HG03175 (cell line): ENCODE results near the gene TAP1.
"Not testable (repeated sequence)": the region's sequence is repeated elsewhere in the genome, so short reads cannot be mapped to it uniquely, and the experiment has no call there.

Source experiments
- ATAC-seq: cut with Tn5 transposase; IDR thresholded peaks from one replicate; pipeline ENCODE4 v1.9.1; 2021; ENCODE audit warnings: mild to moderate bottlenecking, moderate library complexity; ENCODE audit not compliant: unreplicated experiment

The TAP1 gene

DNA sequence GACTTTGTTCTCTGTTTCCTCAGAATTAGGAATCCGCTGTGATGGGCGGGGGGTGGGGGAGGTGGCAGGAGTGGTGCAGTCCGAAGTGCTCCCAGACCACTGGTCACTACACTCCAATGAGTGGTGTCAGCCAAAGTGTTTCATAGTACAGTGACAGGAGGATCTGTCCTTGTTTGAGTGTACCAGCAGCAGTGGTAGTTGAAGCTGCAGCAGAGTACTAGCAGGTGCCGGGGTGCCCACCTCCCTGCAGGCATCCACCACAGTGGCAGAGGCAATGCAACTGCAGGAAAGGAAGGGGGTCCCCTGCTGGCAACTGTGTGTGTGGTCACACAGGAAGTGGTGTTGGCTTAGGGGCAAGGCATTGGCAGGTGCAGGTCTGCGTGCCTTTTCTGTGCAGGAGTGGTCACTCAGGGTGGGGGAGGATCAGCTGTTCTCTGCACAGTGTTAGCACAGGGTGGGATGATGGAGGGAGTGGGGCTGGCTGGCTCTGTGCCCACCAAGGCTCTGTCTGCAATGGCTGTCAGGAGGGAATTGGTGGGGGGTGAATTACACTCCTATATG, 46.4 kb downstream of the TAP1 start:
- ATAC-seq = no peak

DNA sequence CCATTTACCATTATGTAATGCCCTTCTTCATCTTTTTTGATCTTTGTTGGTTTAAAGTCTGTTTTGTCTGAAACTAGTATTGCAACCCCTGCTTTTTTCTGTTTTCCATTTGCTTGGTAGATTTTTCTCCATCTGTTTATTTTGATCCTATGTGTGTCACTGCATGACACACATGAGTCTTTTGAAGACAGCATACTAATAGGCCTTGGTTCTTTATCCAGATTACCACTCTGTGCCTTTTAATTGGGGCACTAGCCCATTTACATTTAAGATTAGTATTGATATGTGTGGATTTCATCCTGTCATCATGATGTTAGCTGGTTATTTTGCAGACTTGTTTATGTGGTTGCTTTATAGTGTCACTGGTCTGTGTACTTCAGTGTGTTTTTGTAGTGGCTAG, 48.1 kb downstream of the TAP1 start:
- ATAC-seq = not testable (repeated sequence)

GRCh38 chr6:32803416-32803815, 50.1 kb downstream of the TAP1 start:
- ATAC-seq = no peak

- ATAC-seq = no peak
Measured at GRCh38 chr6:32799740-32800139, 53.8 kb downstream of the TAP1 start.

DNA sequence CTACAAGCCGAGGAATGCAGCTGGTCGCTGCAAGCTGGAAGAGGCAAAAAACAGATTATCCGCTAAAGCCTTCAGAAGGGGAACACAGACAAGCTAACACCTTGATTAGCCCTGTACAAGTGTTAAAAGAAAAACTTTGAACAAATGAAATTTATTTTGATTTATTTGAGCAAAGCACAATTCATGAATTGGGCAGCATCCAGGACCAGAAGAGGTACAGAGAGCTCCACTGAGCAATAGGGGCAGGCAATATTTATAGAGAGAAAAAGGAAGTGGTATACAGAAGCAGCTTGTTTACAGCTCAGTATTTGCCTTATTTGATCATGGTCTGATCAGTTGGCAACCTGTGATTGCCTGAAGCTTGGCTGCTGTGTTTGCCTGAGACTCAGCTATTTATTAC, 54.3 kb downstream of the TAP1 start:
- no peak for ATAC-seq

DNA sequence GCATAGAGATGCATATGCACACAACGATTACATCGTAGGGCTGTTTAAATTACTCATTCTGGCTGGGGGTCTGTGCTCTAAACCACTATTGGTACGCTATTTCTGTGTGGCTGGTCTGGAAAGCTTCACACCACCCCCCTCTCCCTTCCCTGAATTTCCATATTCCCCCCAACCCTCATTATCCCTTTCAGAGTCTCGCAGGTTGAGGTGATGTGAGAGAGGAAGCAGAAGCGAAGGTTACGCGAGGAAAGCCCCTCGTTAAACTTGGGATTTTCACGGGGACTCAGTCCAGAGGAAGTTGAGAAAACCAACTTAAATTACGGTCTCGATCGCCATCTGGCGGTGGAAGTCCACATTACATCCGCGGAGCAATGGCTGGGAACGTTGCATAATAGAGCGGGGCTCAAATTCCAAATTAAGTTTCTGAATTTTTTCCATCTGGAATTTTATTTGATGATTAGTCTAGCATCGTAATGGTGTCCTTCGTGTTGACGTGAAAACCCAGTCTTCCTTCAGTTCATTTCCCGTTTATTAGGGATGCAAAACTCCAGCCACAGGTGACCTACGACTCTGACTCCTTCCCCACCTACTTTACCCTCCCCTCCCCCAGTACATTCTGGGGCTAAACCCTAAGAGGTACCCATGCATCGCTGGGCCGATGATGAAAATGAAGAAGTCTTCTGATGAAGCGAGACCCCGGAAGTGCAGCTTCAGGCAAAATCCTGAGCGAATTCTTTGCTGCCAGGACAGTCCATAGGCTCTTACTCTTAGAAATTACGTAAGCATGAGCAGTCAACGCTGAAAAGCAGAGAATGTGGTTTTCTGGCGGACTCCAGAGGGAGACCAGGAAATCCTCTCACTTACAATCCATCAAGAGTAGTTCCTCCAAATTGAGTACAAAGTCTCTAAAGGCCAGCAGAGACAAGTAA, 56.4 kb downstream of the TAP1 start:
- no peak for ATAC-seq
